ENCODE measurements around the gene ARHGEF11. TPM values are rescaled to one million over a fixed set of nuclear protein-coding genes. Genes with fewer than 3 reads are reported as not detected.

Gene ARHGEF11
- total RNA-seq, 1 experiment from 2014 or later: 38.1 TPM

DNA sequence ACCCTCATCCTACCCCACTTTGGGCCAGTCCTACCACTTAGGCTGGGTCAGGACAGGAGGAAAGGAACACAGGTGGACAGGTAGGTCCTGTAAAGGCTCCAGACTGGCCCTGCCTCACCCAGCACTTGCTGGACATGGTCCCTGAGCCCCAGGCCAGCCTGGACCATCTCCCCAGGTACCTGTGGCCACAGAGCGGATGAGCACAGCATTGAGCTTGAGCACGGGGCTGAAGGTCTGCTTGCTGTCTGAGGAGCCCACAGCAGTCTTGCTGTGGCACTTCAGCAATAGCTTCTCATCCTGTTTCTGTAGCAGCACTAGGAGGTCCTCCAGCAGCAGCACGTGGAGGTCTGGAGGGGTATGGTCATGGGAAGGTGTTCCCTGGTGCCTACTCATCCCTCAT, 101.8 kb downstream of the ARHGEF11 start (continued):
- TF ChIP-seq ZBTB21 (CRISPR knock-in tag; IDR thresholded peaks at IDR 0.05; ENCODE audit: borderline replicate concordance) (no peak), NR2C2 (CRISPR knock-in tag; IDR thresholded peaks at IDR 0.05) (no peak), TCF7 (CRISPR knock-in tag; IDR thresholded peaks at IDR 0.05; ENCODE audit: low read depth) (no peak), ELF4 (CRISPR knock-in tag; IDR thresholded peaks at IDR 0.05; ENCODE audit: low read depth) (no peak), GRHL2 (CRISPR knock-in tag; IDR thresholded peaks at IDR 0.05; ENCODE audit: insufficient replicate concordance, severe bottlenecking) (no peak)
- TF ChIP-seq, protein P1, sequence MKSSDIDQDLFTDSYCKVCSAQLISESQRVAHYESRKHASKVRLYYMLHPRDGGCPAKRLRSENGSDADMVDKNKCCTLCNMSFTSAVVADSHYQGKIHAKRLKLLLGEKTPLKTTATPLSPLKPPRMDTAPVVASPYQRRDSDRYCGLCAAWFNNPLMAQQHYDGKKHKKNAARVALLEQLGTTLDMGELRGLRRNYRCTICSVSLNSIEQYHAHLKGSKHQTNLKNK (CRISPR knock-in tag; IDR thresholded peaks at IDR 0.05): no peak

DNA sequence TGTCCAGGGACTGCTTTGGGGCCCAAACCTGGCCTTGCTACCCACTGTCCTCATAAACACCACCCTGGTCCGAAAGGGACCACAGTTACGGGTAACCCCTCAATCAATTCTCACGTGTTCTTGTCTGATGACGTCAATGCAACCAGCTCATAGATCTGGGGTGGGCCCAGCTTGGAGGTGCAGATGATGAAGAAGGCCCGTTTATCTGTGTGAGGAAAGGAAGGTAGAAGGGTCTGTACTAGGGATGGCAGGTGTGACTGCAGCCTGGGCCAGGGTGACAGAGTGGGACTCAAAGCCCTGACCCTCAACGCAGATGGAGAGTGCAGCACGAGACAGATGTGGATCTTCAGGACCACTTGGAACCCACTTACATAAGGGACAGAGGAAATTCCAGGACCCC, 103.0 kb downstream of the ARHGEF11 start:
- Mint-ChIP-seq H3K27me3 (ENCODE audit: low read depth) (no peaks in the 10 kb centered on the region), H3K36me3 (peaks cover 69% of the 10 kb centered on the region), H3K27ac (no peak overlapping the region), H3K4me1 (no peaks in the 10 kb centered on the region), H3K9me3 (no peaks in the 10 kb centered on the region), H3K4me3 (no peak overlapping the region)
- DNase-seq (ENCODE audit: low spot score): no peak
- POLR2A ChIA-PET: no interaction called here
- CTCF ChIA-PET: no interaction called here
- TF ChIP-seq NFYB (CRISPR knock-in tag; conservative IDR thresholded peaks at IDR 0.05; ENCODE audit: low read depth) (no peak), ETV6 (CRISPR knock-in tag; IDR thresholded peaks at IDR 0.05) (no peak), GABPB1 (CRISPR knock-in tag; IDR thresholded peaks at IDR 0.05) (no peak), CBFB (CRISPR knock-in tag; IDR thresholded peaks at IDR 0.05; ENCODE audit: low read depth) (no peak), ZNF317 (CRISPR knock-in tag; IDR thresholded peaks at IDR 0.05; ENCODE audit: borderline replicate concordance, low read depth) (no peak), ZNF232 (CRISPR knock-in tag; IDR thresholded peaks at IDR 0.05) (no peak), ZNF423 (CRISPR knock-in tag; IDR thresholded peaks at IDR 0.05) (no peak), MXD4 (CRISPR knock-in tag; IDR thresholded peaks at IDR 0.05; ENCODE audit: borderline replicate concordance) (no peak)
- TF ChIP-seq, protein P2, sequence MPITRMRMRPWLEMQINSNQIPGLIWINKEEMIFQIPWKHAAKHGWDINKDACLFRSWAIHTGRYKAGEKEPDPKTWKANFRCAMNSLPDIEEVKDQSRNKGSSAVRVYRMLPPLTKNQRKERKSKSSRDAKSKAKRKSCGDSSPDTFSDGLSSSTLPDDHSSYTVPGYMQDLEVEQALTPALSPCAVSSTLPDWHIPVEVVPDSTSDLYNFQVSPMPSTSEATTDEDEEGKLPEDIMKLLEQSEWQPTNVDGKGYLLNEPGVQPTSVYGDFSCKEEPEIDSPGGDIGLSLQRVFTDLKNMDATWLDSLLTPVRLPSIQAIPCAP (CRISPR knock-in tag; IDR thresholded peaks at IDR 0.05): no peak
- TF ChIP-seq, protein P3, sequence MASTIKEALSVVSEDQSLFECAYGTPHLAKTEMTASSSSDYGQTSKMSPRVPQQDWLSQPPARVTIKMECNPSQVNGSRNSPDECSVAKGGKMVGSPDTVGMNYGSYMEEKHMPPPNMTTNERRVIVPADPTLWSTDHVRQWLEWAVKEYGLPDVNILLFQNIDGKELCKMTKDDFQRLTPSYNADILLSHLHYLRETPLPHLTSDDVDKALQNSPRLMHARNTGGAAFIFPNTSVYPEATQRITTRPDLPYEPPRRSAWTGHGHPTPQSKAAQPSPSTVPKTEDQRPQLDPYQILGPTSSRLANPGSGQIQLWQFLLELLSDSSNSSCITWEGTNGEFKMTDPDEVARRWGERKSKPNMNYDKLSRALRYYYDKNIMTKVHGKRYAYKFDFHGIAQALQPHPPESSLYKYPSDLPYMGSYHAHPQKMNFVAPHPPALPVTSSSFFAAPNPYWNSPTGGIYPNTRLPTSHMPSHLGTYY (CRISPR knock-in tag; IDR thresholded peaks at IDR 0.05): no peak
- TF ChIP-seq, protein P4, sequence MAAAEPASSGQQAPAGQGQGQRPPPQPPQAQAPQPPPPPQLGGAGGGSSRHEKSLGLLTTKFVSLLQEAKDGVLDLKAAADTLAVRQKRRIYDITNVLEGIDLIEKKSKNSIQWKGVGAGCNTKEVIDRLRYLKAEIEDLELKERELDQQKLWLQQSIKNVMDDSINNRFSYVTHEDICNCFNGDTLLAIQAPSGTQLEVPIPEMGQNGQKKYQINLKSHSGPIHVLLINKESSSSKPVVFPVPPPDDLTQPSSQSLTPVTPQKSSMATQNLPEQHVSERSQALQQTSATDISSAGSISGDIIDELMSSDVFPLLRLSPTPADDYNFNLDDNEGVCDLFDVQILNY (CRISPR knock-in tag; IDR thresholded peaks at IDR 0.05): no peak
- TF ChIP-seq, protein P5, sequence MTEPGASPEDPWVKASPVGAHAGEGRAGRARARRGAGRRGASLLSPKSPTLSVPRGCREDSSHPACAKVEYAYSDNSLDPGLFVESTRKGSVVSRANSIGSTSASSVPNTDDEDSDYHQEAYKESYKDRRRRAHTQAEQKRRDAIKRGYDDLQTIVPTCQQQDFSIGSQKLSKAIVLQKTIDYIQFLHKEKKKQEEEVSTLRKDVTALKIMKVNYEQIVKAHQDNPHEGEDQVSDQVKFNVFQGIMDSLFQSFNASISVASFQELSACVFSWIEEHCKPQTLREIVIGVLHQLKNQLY (CRISPR knock-in tag; IDR thresholded peaks at IDR 0.05): no peak
- TF ChIP-seq, protein P6, sequence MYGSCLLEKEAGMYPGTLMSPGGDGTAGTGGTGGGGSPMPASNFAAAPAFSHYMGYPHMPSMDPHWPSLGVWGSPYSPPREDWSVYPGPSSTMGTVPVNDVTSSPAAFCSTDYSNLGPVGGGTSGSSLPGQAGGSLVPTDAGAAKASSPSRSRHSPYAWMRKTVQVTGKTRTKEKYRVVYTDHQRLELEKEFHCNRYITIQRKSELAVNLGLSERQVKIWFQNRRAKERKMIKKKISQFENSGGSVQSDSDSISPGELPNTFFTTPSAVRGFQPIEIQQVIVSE (CRISPR knock-in tag; IDR thresholded peaks at IDR 0.05; ENCODE audit: borderline replicate concordance): no peak
- TF ChIP-seq, protein P7, sequence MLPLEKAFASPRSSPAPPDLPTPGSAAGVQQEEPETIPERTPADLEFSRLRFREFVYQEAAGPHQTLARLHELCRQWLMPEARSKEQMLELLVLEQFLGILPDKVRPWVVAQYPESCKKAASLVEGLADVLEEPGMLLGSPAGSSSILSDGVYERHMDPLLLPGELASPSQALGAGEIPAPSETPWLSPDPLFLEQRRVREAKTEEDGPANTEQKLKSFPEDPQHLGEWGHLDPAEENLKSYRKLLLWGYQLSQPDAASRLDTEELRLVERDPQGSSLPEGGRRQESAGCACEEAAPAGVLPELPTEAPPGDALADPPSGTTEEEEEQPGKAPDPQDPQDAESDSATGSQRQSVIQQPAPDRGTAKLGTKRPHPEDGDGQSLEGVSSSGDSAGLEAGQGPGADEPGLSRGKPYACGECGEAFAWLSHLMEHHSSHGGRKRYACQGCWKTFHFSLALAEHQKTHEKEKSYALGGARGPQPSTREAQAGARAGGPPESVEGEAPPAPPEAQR (CRISPR knock-in tag; IDR thresholded peaks at IDR 0.05): no peak
- TF ChIP-seq, protein P8, sequence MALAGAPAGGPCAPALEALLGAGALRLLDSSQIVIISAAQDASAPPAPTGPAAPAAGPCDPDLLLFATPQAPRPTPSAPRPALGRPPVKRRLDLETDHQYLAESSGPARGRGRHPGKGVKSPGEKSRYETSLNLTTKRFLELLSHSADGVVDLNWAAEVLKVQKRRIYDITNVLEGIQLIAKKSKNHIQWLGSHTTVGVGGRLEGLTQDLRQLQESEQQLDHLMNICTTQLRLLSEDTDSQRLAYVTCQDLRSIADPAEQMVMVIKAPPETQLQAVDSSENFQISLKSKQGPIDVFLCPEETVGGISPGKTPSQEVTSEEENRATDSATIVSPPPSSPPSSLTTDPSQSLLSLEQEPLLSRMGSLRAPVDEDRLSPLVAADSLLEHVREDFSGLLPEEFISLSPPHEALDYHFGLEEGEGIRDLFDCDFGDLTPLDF (CRISPR knock-in tag; IDR thresholded peaks at IDR 0.05): no peak
- no peak for ATAC-seq
